DND-41 (cell line): Measurements from ENCODE around the gene CCT8.

Experiments used
- ATAC-seq: fragments of 200-7000 bp; cut with Tn5 transposase; 3 replicates; pipeline ENCODE4 v1.9.1; 2021; ENCODE audit warnings: low read depth; ENCODE audit not compliant: insufficient read depth
- DNase-seq: peaks from one replicate; pipeline ENCODE4 v3.0.0-alpha.2; 2020
- H2AFZ ChIP-seq: 2 replicates; pipeline ENCODE4 v1.6.0; 2012; ENCODE audit warnings: low read depth, low read length
- H3K27ac ChIP-seq: 2 replicates; pipeline ENCODE4 v1.5.1; 2012; ENCODE audit warnings: low read length, inconsistent platforms
- H3K27me3 ChIP-seq: fragments of 200-600 bp; sonication (generic); 2 replicates; pipeline ENCODE4 v1.6.0; 2012; ENCODE audit warnings: low read length, mild to moderate bottlenecking, inconsistent platforms; ENCODE audit not compliant: insufficient read depth, poor library complexity
- H3K36me3 ChIP-seq: 2 replicates; pipeline ENCODE4 v1.5.1; 2012; ENCODE audit warnings: low read length, inconsistent platforms; ENCODE audit not compliant: insufficient read depth
- H3K4me1 ChIP-seq: 2 replicates; pipeline ENCODE4 v1.5.1; 2012; ENCODE audit warnings: mild to moderate bottlenecking, low read length; ENCODE audit not compliant: insufficient read depth
- H3K4me2 ChIP-seq: 2 replicates; pipeline ENCODE4 v1.6.0; 2012; ENCODE audit warnings: mild to moderate bottlenecking, moderate library complexity, low read length, inconsistent platforms; ENCODE audit not compliant: insufficient read depth
- H3K4me3 ChIP-seq, 2 experiments: fragments of 200-600 bp in 1 of 2; shearing (Covaris generic) in 1 of 2; 2 replicates each; pipeline ENCODE4 v1.5.1; 2012 to 2016; ENCODE audit warnings: inconsistent platforms in 2 of 2, low read length in 2 of 2, mild to moderate bottlenecking in 2 of 2, low read depth in 1 of 2, moderate library complexity in 1 of 2
- H3K79me2 ChIP-seq: 2 replicates; pipeline ENCODE4 v1.6.0; 2012; ENCODE audit warnings: low read length, inconsistent platforms; ENCODE audit not compliant: insufficient read depth
- H3K9ac ChIP-seq: 2 replicates; pipeline ENCODE4 v1.6.0; 2012; ENCODE audit warnings: low read depth, mild to moderate bottlenecking, inconsistent platforms, low read length, moderate library complexity
- H3K9me3 ChIP-seq: 2 replicates; pipeline ENCODE4 v1.5.1; 2012; ENCODE audit warnings: low read length, moderate library complexity, mild to moderate bottlenecking, inconsistent platforms; ENCODE audit not compliant: insufficient read depth, severe bottlenecking
- H4K20me1 ChIP-seq: 2 replicates; pipeline ENCODE4 v1.6.0; 2012; ENCODE audit warnings: low read length; ENCODE audit not compliant: insufficient read depth
- CTCF ChIP-seq: IDR thresholded peaks from 2 replicates; pipeline ENCODE4 v1.5.1; 2012; ENCODE audit warnings: borderline replicate concordance, low read length, moderate library complexity, mild to moderate bottlenecking; ENCODE audit not compliant: poor library complexity, severe bottlenecking; ENCODE audit errors: extremely low read depth
- EZH2 ChIP-seq: IDR thresholded peaks from 3 replicates; pipeline ENCODE4 v1.6.1; 2012; ENCODE audit warnings: borderline replicate concordance, low read depth, mild to moderate bottlenecking, moderate library complexity, low read length, inconsistent platforms; ENCODE audit not compliant: severe bottlenecking

CCT8 gene

GRCh38 chr21:29056538-29057050 lies 16.9 kb downstream of the CCT8 start:
- Histone ChIP-seq H3K4me1 (no peaks in the 10 kb centered on the region), H3K79me2 (peaks cover 12% of the 10 kb centered on the region; the same call in 1 of the 2 replicates), H3K4me3 (no peak overlapping the region), H3K36me3 (peaks cover 93% of the 10 kb centered on the region), H3K9me3 (no peaks in the 10 kb centered on the region), H2AFZ (no peak overlapping the region), H3K27me3 (no peaks in the 10 kb centered on the region), H3K4me2 (no peak overlapping the region), H3K27ac (no peak overlapping the region), H4K20me1 (peaks cover 7% of the 10 kb centered on the region; the same call in 1 of the 2 replicates), H3K9ac (no peak overlapping the region)
- TF ChIP-seq EZH2: no peak
- TF ChIP-seq CTCF: no peak
- DNase-seq (no peak), ATAC-seq (no peak)

- Histone ChIP-seq H3K4me1 (no peaks in the 10 kb centered on the region), H3K9ac (no peak overlapping the region), H4K20me1 (peaks cover 7% of the 10 kb centered on the region; the same call in 1 of the 2 replicates), H3K27me3 (no peaks in the 10 kb centered on the region), H3K4me3 (no peak overlapping the region), H3K4me2 (no peak overlapping the region), H3K79me2 (peaks cover 12% of the 10 kb centered on the region; the same call in 1 of the 2 replicates), H2AFZ (no peak overlapping the region), H3K36me3 (peaks cover 93% of the 10 kb centered on the region), H3K9me3 (no peaks in the 10 kb centered on the region), H3K27ac (no peak overlapping the region)
- DNase-seq (no peak), ATAC-seq (no peak)
- TF ChIP-seq CTCF: no peak
- TF ChIP-seq EZH2: no peak
Measured at GRCh38 chr21:29056005-29056404, 17.4 kb downstream of the CCT8 start.

GRCh38 chr21:29055080-29055479 lies 18.4 kb downstream of the CCT8 start:
- DNase-seq (no peak), ATAC-seq (peak; percentile 4; the same call in 1 of the 3 replicates)
- no peak overlapping the region for H3K4me3 ChIP-seq
- H3K79me2 ChIP-seq: peaks cover 8% of the 10 kb centered on the region; the same call in 1 of the 2 replicates
- peaks cover 7% of the 10 kb centered on the region; the same call in 1 of the 2 replicates for H4K20me1 ChIP-seq
- peaks cover 93% of the 10 kb centered on the region for H3K36me3 ChIP-seq
- no peak overlapping the region for H2AFZ ChIP-seq
- H3K9ac ChIP-seq: no peak overlapping the region
- no peaks in the 10 kb centered on the region for H3K9me3 ChIP-seq
- H3K27me3 ChIP-seq: no peaks in the 10 kb centered on the region
- H3K4me2 ChIP-seq: no peak overlapping the region
- no peaks in the 10 kb centered on the region for H3K4me1 ChIP-seq
- TF ChIP-seq EZH2 (no peak), CTCF (no peak)
- H3K27ac ChIP-seq: no peak overlapping the region

- ATAC-seq (peak; percentile 13; the same call in 1 of the 3 replicates), DNase-seq (no peak)
- Histone ChIP-seq H3K9me3 (no peaks in the 10 kb centered on the region), H3K9ac (no peak overlapping the region), H4K20me1 (peaks cover 7% of the 10 kb centered on the region; the same call in 1 of the 2 replicates), H3K4me1 (no peaks in the 10 kb centered on the region), H3K27ac (no peak overlapping the region), H3K27me3 (no peaks in the 10 kb centered on the region), H2AFZ (no peak overlapping the region), H3K4me2 (no peak overlapping the region), H3K36me3 (peaks cover 94% of the 10 kb centered on the region), H3K4me3 (no peak overlapping the region), H3K79me2 (peaks cover 4% of the 10 kb centered on the region; the same call in 1 of the 2 replicates)
- no peak for TF ChIP-seq EZH2
- TF ChIP-seq CTCF: no peak
Measured at GRCh38 chr21:29053656-29054055, 19.8 kb downstream of the CCT8 start.
